ENCODE data around the gene PIK3R3.

- TF ChIP-seq CTCF (conservative IDR thresholded peaks at IDR 0.05; ENCODE audit: low read length): no peak
- TF ChIP-seq EZH2phosphoT487 (IDR thresholded peaks at IDR 0.05; ENCODE audit: borderline replicate concordance): no peak
Observed at GRCh38 chr1:46172321-46172720, 39.9 kb upstream of the PIK3R3 start.

Data from Loucy (cell line).